SJSA1 (cell line): ENCODE data around the gene TSC22D1. TPM values are rescaled to one million over a fixed set of nuclear protein-coding genes. Genes with fewer than 3 reads are reported as not detected.
"Not testable (repeated sequence)": the region's sequence is repeated elsewhere in the genome, so short reads cannot be mapped to it uniquely, and the experiment has no call there.

Experiments
- DNase-seq, 2 experiments: peaks; one replicate each; pipeline ENCODE4 v3.0.0-alpha.2; 2015 to 2020; ENCODE audit warnings: low spot score in 2 of 2, low read depth in 1 of 2
- H3K27ac ChIP-seq: fragments of 250-450 bp; sonication (Bioruptor Pico); 2 replicates; pipeline ENCODE4 v1.5.1; 2020; ENCODE audit warnings: mild to moderate bottlenecking, moderate library complexity
- H3K27me3 ChIP-seq: fragments of 250-450 bp; sonication (Bioruptor Pico); replicated peaks from 2 replicates; pipeline ENCODE4 v1.5.1; 2020; ENCODE audit warnings: mild to moderate bottlenecking, moderate library complexity
- H3K36me3 ChIP-seq: fragments of 250-450 bp; sonication (Bioruptor Pico); 2 replicates; pipeline ENCODE4 v1.5.1; 2020; ENCODE audit warnings: mild to moderate bottlenecking
- H3K4me1 ChIP-seq: fragments of 250-450 bp; sonication (Bioruptor Pico); replicated peaks from 2 replicates; pipeline ENCODE4 v1.6.1; 2021; ENCODE audit warnings: mild to moderate bottlenecking
- H3K4me3 ChIP-seq: fragments of 250-450 bp; sonication (Bioruptor Pico); 2 replicates; pipeline ENCODE4 v1.5.1; 2020; ENCODE audit warnings: mild to moderate bottlenecking
- H3K9me3 ChIP-seq: fragments of 250-450 bp; sonication (Bioruptor Pico); replicated peaks from 2 replicates; pipeline ENCODE4 v1.5.1; 2020; ENCODE audit warnings: mild to moderate bottlenecking
- total RNA-seq: library from RNA; depleted of rRNA; stranded (reverse); fragments of >200 nt; shearing (Covaris generic); gene quantifications from 2 replicates; pipeline ENCODE4 v1.2.3, GENCODE V29; 2014

TSC22D1 gene
- total RNA-seq, 1 experiment from 2014 or later, result 54.9 TPM

GRCh38 chr13:44583137-44583536, 7.0 kb upstream of the TSC22D1 start:
- H3K4me3 ChIP-seq, result no peak overlapping the region
- H3K27me3 ChIP-seq, result no peaks in the 10 kb centered on the region
- H3K27ac ChIP-seq, result no peak overlapping the region
- no peaks in the 10 kb centered on the region for H3K9me3 ChIP-seq
- H3K36me3 ChIP-seq, result no peaks in the 10 kb centered on the region
- no peak for DNase-seq
- peaks cover 5% of the 10 kb centered on the region for H3K4me1 ChIP-seq

- Histone ChIP-seq H3K27me3 (no peaks in the 10 kb centered on the region), H3K4me3 (peak overlapping the region; percentile 93), H3K36me3 (peaks cover 32% of the 10 kb centered on the region), H3K9me3 (no peaks in the 10 kb centered on the region), H3K4me1 (peaks cover 33% of the 10 kb centered on the region), H3K27ac (peak overlapping the region; percentile 94)
- no peak for DNase-seq
These were observed 1.9 kb upstream of the TSC22D1 start for GRCh38 chr13:44578067-44578400.

- Histone ChIP-seq H3K36me3 (peaks cover 32% of the 10 kb centered on the region), H3K4me3 (peak overlapping the region; percentile 93)
These were observed 1.3 kb upstream of the TSC22D1 start for GRCh38 chr13:44577236-44578066.

GRCh38 chr13:44576351-44577235, 463 bp upstream of the TSC22D1 start:
- H3K9me3 ChIP-seq, result no peaks in the 10 kb centered on the region
- H3K27ac ChIP-seq, result peak overlapping the region; percentile 94
- H3K4me3 ChIP-seq, result peak overlapping the region; percentile 93
- no peaks in the 10 kb centered on the region for H3K27me3 ChIP-seq
- no peak for DNase-seq
- peaks cover 41% of the 10 kb centered on the region for H3K4me1 ChIP-seq
- peaks cover 32% of the 10 kb centered on the region for H3K36me3 ChIP-seq

More at GRCh38 chr13:44577236-44578066, 1.3 kb upstream of the TSC22D1 start:
- H3K27ac ChIP-seq, result peak overlapping the region; percentile 94
- H3K27me3 ChIP-seq, result no peaks in the 10 kb centered on the region
- H3K9me3 ChIP-seq, result no peaks in the 10 kb centered on the region
- peak; percentile 87 to 96 for DNase-seq
- peaks cover 36% of the 10 kb centered on the region for H3K4me1 ChIP-seq

GRCh38 chr13:44575035-44575434, 1.1 kb downstream of the TSC22D1 start:
- peaks cover 41% of the 10 kb centered on the region for H3K4me1 ChIP-seq

GRCh38 chr13:44574466-44574855, 1.7 kb downstream of the TSC22D1 start:
- H3K4me3 ChIP-seq, result no peak overlapping the region
- H3K4me1 ChIP-seq, result peaks cover 41% of the 10 kb centered on the region
- no peaks in the 10 kb centered on the region for H3K9me3 ChIP-seq
- H3K27me3 ChIP-seq, result no peaks in the 10 kb centered on the region
- peaks cover 40% of the 10 kb centered on the region for H3K36me3 ChIP-seq
- no peak overlapping the region for H3K27ac ChIP-seq
- no peak for DNase-seq

More at GRCh38 chr13:44575035-44575434, 1.1 kb downstream of the TSC22D1 start:
- peak overlapping the region; percentile 93 for H3K4me3 ChIP-seq
- no peaks in the 10 kb centered on the region for H3K27me3 ChIP-seq
- no peak overlapping the region for H3K27ac ChIP-seq
- H3K9me3 ChIP-seq, result no peaks in the 10 kb centered on the region
- no peak for DNase-seq
- peaks cover 40% of the 10 kb centered on the region for H3K36me3 ChIP-seq

- H3K4me3 ChIP-seq, result no peak overlapping the region
- peak in 1 of 2 experiments; percentile 12 for DNase-seq
These were observed 2.2 kb downstream of the TSC22D1 start for GRCh38 chr13:44573790-44574465.

GRCh38 chr13:44573071-44573470, 3.1 kb downstream of the TSC22D1 start:
- Histone ChIP-seq H3K36me3 (peaks cover 40% of the 10 kb centered on the region), H3K9me3 (no peaks in the 10 kb centered on the region), H3K27ac (no peak overlapping the region), H3K4me3 (no peak overlapping the region), H3K27me3 (no peaks in the 10 kb centered on the region), H3K4me1 (peaks cover 35% of the 10 kb centered on the region)
- DNase-seq, result no peak

More at GRCh38 chr13:44573790-44574465, 2.2 kb downstream of the TSC22D1 start:
- Histone ChIP-seq H3K9me3 (no peaks in the 10 kb centered on the region), H3K36me3 (peaks cover 40% of the 10 kb centered on the region), H3K27me3 (no peaks in the 10 kb centered on the region), H3K4me1 (peaks cover 41% of the 10 kb centered on the region), H3K27ac (no peak overlapping the region)

- DNase-seq, result no peak
- Histone ChIP-seq H3K36me3 (peaks cover 8% of the 10 kb centered on the region; the same call in 1 of the 2 replicates), H3K9me3 (no peaks in the 10 kb centered on the region), H3K4me3 (no peak overlapping the region), H3K27ac (no peak overlapping the region), H3K27me3 (no peaks in the 10 kb centered on the region), H3K4me1 (no peaks in the 10 kb centered on the region; the same call in 1 of the 2 replicates)
These were observed 9.5 kb downstream of the TSC22D1 start for GRCh38 chr13:44566601-44567000.

GRCh38 chr13:44565881-44566280, 10.2 kb downstream of the TSC22D1 start:
- peaks cover 1% of the 10 kb centered on the region; the same call in 1 of the 2 replicates for H3K36me3 ChIP-seq
- no peak for DNase-seq
- H3K4me1 ChIP-seq, result no peaks in the 10 kb centered on the region; the same call in 1 of the 2 replicates
- H3K27me3 ChIP-seq, result no peaks in the 10 kb centered on the region
- no peaks in the 10 kb centered on the region for H3K9me3 ChIP-seq
- H3K4me3 ChIP-seq, result no peak overlapping the region
- H3K27ac ChIP-seq, result no peak overlapping the region

- no peak overlapping the region for H3K27ac ChIP-seq
- H3K9me3 ChIP-seq, result no peaks in the 10 kb centered on the region
- DNase-seq, result no peak
These were observed 11.2 kb downstream of the TSC22D1 start for GRCh38 chr13:44564936-44565335.

GRCh38 chr13:44562853-44563252, 13.3 kb downstream of the TSC22D1 start:
- not testable (repeated sequence) for DNase-seq, H3K27me3 ChIP-seq, H3K36me3 ChIP-seq, H3K4me3 ChIP-seq, H3K9me3 ChIP-seq, H3K4me1 ChIP-seq, H3K27ac ChIP-seq

More at GRCh38 chr13:44564936-44565335, 11.2 kb downstream of the TSC22D1 start:
- H3K36me3 ChIP-seq, result no peaks in the 10 kb centered on the region
- no peak overlapping the region for H3K4me3 ChIP-seq
- no peaks in the 10 kb centered on the region for H3K27me3 ChIP-seq
- H3K4me1 ChIP-seq, result no peaks in the 10 kb centered on the region; the same call in 1 of the 2 replicates

- no peak overlapping the region for H3K27ac ChIP-seq
- no peak for DNase-seq
- no peaks in the 10 kb centered on the region; the same call in 1 of the 2 replicates for H3K4me1 ChIP-seq
- H3K9me3 ChIP-seq, result no peaks in the 10 kb centered on the region
- H3K4me3 ChIP-seq, result no peak overlapping the region
- H3K36me3 ChIP-seq, result 0 out of 2 replicates have a peak, but pooled peaks cover 3% of the 10 kb centered on the region
- no peaks in the 10 kb centered on the region for H3K27me3 ChIP-seq
These were observed 14.8 kb downstream of the TSC22D1 start for GRCh38 chr13:44561351-44561750.
